B cell (primary cell): ENCODE data around the gene KNOP1. TPM values are rescaled to one million over a fixed set of nuclear protein-coding genes. Genes with fewer than 3 reads are reported as not detected.

ENCODE experiments used
- ATAC-seq: fragments of 200-7000 bp; cut with Tn5 transposase; one replicate; pipeline ENCODE4 v1.10.0; 2021; ENCODE audit warnings: low read depth, mild to moderate bottlenecking, moderate number of reproducible peaks, moderate library complexity
- CTCF ChIA-PET: fragments of 350-600 bp; sonication (Branson Sonifier 250); formaldehyde crosslinking; loops from one replicate; lab custom pipeline; 2021; ENCODE audit warnings: antibody characterized with exemption, inconsistent platforms; lab: Charles Lee
- POLR2A ChIA-PET: fragments of 350-600 bp; sonication (Branson Sonifier 250); formaldehyde crosslinking; loops from one replicate; lab custom pipeline; 2021; ENCODE audit warnings: antibody characterized with exemption; lab: Charles Lee
- DNase-seq: peaks from one replicate; pipeline ENCODE4 v3.0.0; 2013
- H2AFZ ChIP-seq: 2 replicates; pipeline ENCODE4 v1.6.1; 2012; ENCODE audit warnings: mild to moderate bottlenecking, low read depth, low read length; ENCODE audit not compliant: insufficient read depth, poor library complexity, severe bottlenecking
- H3K27ac ChIP-seq, 2 donors: 1 replicate in 1 of 2; 2 replicates in 1 of 2; pipeline ENCODE4 v1.5.1; 2012 to 2013; ENCODE audit warnings: low read length in 2 of 2, mild to moderate bottlenecking in 2 of 2, moderate library complexity in 1 of 2
- H3K27me3 ChIP-seq, 4 experiments: fragments of 200-600 bp in 1 of 4; sonication (generic) in 1 of 4; replicated peaks in 1 of 4; 1 replicate in 2 of 4; 2 replicates in 2 of 4; pipeline versions ENCODE4 v1.6.1 to v1.7.0; 2013 to 2016; ENCODE audit warnings: low read length in 3 of 4, mild to moderate bottlenecking in 2 of 4, mixed read lengths in 1 of 4, moderate library complexity in 1 of 4; ENCODE audit not compliant: insufficient read depth in 4 of 4, control insufficient read depth in 3 of 4; ENCODE audit errors: control extremely low read depth in 1 of 4
- H3K36me3 ChIP-seq, 2 experiments: replicated peaks in 1 of 2; 1 replicate in 1 of 2; 2 replicates in 1 of 2; pipeline versions ENCODE4 v1.6.1 to v1.7.1; 2013; ENCODE audit warnings: low read length in 1 of 2; ENCODE audit not compliant: insufficient read depth in 2 of 2, control insufficient read depth in 1 of 2; ENCODE audit errors: control extremely low read depth in 1 of 2, extremely low read depth in 1 of 2
- H3K4me1 ChIP-seq, 2 donors: fragments of 200-600 bp in 1 of 2; sonication (generic) in 1 of 2; 1 replicate in 1 of 2; 2 replicates in 1 of 2; pipeline versions ENCODE4 v1.5.1 to v1.6.1; 2013 to 2017; ENCODE audit warnings: low read length in 2 of 2; ENCODE audit not compliant: control insufficient read depth in 2 of 2, insufficient read depth in 2 of 2
- H3K4me2 ChIP-seq: replicated peaks from 2 replicates; pipeline ENCODE3; 2012; ENCODE audit warnings: mild to moderate bottlenecking, low read depth, low read length; ENCODE audit not compliant: poor library complexity, severe bottlenecking
- H3K4me3 ChIP-seq, 5 experiments: fragments of 200-600 bp in 1 of 5; sonication (generic) in 1 of 5; 1 replicate in 3 of 5; 2 replicates in 2 of 5; pipeline versions ENCODE4 v1.5.1 to v1.7.0; 2011 to 2016; ENCODE audit warnings: low read length in 4 of 5, mild to moderate bottlenecking in 4 of 5, low read depth in 2 of 5, control low read depth in 1 of 5, moderate library complexity in 1 of 5; ENCODE audit not compliant: insufficient read depth in 1 of 5; ENCODE audit errors: control extremely low read depth in 1 of 5, extremely low read depth in 1 of 5
- H3K79me2 ChIP-seq: fragments of 200-600 bp; sonication (generic); one replicate; pipeline ENCODE4 v1.6.0; 2016; ENCODE audit warnings: low read length; ENCODE audit not compliant: control insufficient read depth, insufficient read depth
- H3K9ac ChIP-seq: fragments of 200-600 bp; sonication (generic); 2 replicates; pipeline ENCODE4 v1.6.1; 2017; ENCODE audit warnings: mild to moderate bottlenecking, low read length, moderate library complexity
- H3K9me3 ChIP-seq, 3 donors: one replicate each; pipeline versions ENCODE4 v1.6.1 to v1.7.1; 2013; ENCODE audit warnings: low read length in 2 of 3; ENCODE audit not compliant: control insufficient read depth in 2 of 3, insufficient read depth in 1 of 3; ENCODE audit errors: control extremely low read depth in 1 of 3
- H4K20me1 ChIP-seq: 2 replicates; pipeline ENCODE4 v1.6.0; 2012; ENCODE audit warnings: mild to moderate bottlenecking, low read length; ENCODE audit not compliant: insufficient read depth, control insufficient read depth, poor library complexity, severe bottlenecking
- H3K27ac Mint-ChIP-seq: one replicate; pipeline ENCODE4 v1.8.0; 2021; ENCODE audit warnings: mixed read lengths
- H3K27me3 Mint-ChIP-seq: one replicate; pipeline ENCODE4 v1.8.0; 2021; ENCODE audit warnings: mixed read lengths
- H3K4me1 Mint-ChIP-seq: one replicate; pipeline ENCODE4 v1.8.0; 2021; ENCODE audit warnings: mixed read lengths
- H3K4me3 Mint-ChIP-seq: one replicate; pipeline ENCODE4 v1.8.0; 2021; ENCODE audit warnings: mixed read lengths
- H3K9me3 Mint-ChIP-seq: one replicate; pipeline ENCODE4 v1.8.0; 2022; ENCODE audit warnings: mixed read lengths; ENCODE audit not compliant: insufficient read depth
- CTCF ChIP-seq: fragments of 200-600 bp; IDR thresholded peaks from one replicate; pipeline ENCODE4 v1.8.0; 2022; ENCODE audit warnings: antibody characterized with exemption, mild to moderate bottlenecking
- EZH2 ChIP-seq: IDR thresholded peaks from 2 replicates; pipeline ENCODE4 v1.6.1; 2012; ENCODE audit warnings: borderline replicate concordance, low read depth, mild to moderate bottlenecking, moderate library complexity, low read length; ENCODE audit not compliant: insufficient read depth, poor library complexity, severe bottlenecking
- WGBS: methylation state at CpG from one replicate; pipeline ENCODE4 v1.1.5; 2013; ENCODE audit warnings: missing lambda C conversion rate; ENCODE audit not compliant: insufficient coverage; 5-methylcytosine and 5-hydroxymethylcytosine counted together
- intact Hi-C: fragments of 100-400 bp; cut with micrococcal nuclease; formaldehyde crosslinking; loops from one replicate; pipeline ENCODE4 v1.10.0; 2022
- polyA plus RNA-seq: library from polyadenylated mRNA; depleted of rRNA; stranded (reverse); fragments of >200 nt; gene quantifications from 2 replicates; pipeline ENCODE4 v1.2.3, GENCODE V29; 2012
- total RNA-seq, 2 donors: library from RNA; stranded (reverse); fragments of 120-200 nt in 1 of 2; gene quantifications; 1 replicate in 1 of 2; 2 replicates in 1 of 2; pipeline versions ENCODE4 v1.2.3 to v1.2.4, GENCODE V29; 2013 to 2022

The KNOP1 gene
- total and polyA plus RNA-seq, 2 donors (not counting 1 experiment from before 2014, with no cell fraction given): 1.6 to 16.9 TPM

- Histone ChIP-seq H3K9ac (no peak overlapping the region), H3K9me3 (no peaks in the 10 kb centered on the region), H3K4me2 (no peak overlapping the region), H3K36me3 (no peaks in the 10 kb centered on the region), H2AFZ (no peak overlapping the region), H3K27ac (no peak overlapping the region), H3K4me3 (no peak overlapping the region), H3K4me1 (peaks cover 4 to 5% of the 10 kb centered on the region in 2 donors), H3K79me2 (no peaks in the 10 kb centered on the region), H4K20me1 (no peaks in the 10 kb centered on the region), H3K27me3 (no peaks in the 10 kb centered on the region)
- ChIA-PET POLR2A (interaction anchor here (0.7 kb wide), 1 partner anchor 22 kb away, joined by 6 read pairs; no protein-coding TSS in a partner anchor), CTCF (no interaction called here)
- Mint-ChIP-seq H3K4me3 (no peak overlapping the region), H3K4me1 (peaks cover 4% of the 10 kb centered on the region), H3K27me3 (no peaks in the 10 kb centered on the region), H3K9me3 (no peaks in the 10 kb centered on the region), H3K27ac (no peak overlapping the region)
- WGBS: 98% methylated on average over 5 of the region's 7 CpGs
- no peak for ATAC-seq
- intact Hi-C loops: no loop called here
- TF ChIP-seq EZH2: no peak
- TF ChIP-seq CTCF: no peak
- DNase-seq: no peak
These were observed 5.0 kb upstream of the KNOP1 start for GRCh38 chr16:19722981-19723380.

DNA sequence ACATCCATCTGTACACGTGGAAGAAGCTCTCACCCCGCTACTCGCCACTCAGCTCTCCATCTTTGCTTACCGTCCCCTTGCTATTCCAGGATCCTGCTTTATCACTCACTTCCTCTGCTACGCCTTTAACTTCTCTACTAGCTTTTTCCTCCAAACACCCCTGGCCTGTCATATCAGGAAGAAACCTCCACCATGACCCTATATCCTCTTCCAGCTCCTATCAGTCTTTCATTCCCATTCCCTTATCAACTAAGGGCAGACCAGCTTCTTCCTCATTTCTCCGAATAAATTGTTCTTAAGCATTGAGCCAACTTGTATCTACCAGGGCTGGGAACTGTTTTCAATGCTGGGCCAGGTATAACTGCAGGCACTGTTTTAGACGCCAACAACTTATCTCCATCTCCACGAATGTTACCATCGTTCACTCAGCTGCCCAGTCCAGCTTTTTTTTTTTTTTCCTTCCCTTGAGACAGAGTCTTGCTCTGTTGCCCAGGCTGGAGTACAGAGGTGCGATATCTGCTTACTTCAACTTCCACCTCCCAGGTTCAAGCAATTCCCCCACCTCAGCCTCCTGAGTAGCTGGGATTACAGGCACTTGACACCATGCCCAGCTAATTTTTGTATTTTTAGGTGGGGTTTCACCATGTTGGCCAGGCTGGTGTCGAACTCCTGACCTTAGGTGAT is 4.4 kb upstream of the KNOP1 start:
- Mint-ChIP-seq H3K4me3 (no peak overlapping the region), H3K4me1 (peaks cover 8% of the 10 kb centered on the region), H3K27ac (no peak overlapping the region), H3K9me3 (no peaks in the 10 kb centered on the region), H3K27me3 (no peaks in the 10 kb centered on the region)
- no peak for TF ChIP-seq CTCF
- TF ChIP-seq EZH2: no peak
- DNase-seq: no peak
- Histone ChIP-seq H3K79me2 (peaks cover 5% of the 10 kb centered on the region), H3K27ac (no peak overlapping the region), H3K9me3 (no peaks in the 10 kb centered on the region), H3K4me2 (no peak overlapping the region), H4K20me1 (no peaks in the 10 kb centered on the region), H3K4me1 (peaks cover 5 to 6% of the 10 kb centered on the region in 2 donors), H2AFZ (no peak overlapping the region), H3K9ac (no peak overlapping the region), H3K4me3 (no peak overlapping the region), H3K27me3 (no peaks in the 10 kb centered on the region), H3K36me3 (no peaks in the 10 kb centered on the region)
- ChIA-PET POLR2A (no interaction called here), CTCF (no interaction called here)
- ATAC-seq: no peak
- intact Hi-C loops: no loop called here
- WGBS: 77% methylated on average over 10 of the region's 11 CpGs
